Right ventricle myocardium superior (tissue), 1 donor: ENCODE data around the gene CST4. TPM values are rescaled to one million over a fixed set of nuclear protein-coding genes. Genes with fewer than 3 reads are reported as not detected.
"Not testable (repeated sequence)": the region's sequence is repeated elsewhere in the genome, so short reads cannot be mapped to it uniquely, and the experiment has no call there.

Source experiments
- ATAC-seq: fragments of 200-7000 bp; cut with Tn5 transposase; one replicate; pipeline ENCODE4 v1.9.1; 2020; ENCODE audit warnings: mild to moderate bottlenecking; ENCODE audit not compliant: poor library complexity
- DNase-seq: peaks from one replicate; pipeline ENCODE4 v3.0.0-alpha.2; 2020
- intact Hi-C: fragments of 100-400 bp; cut with DNase I; formaldehyde crosslinking; loops from one replicate; pipeline ENCODE4 v1.11.2; 2022
- total RNA-seq: library from RNA; stranded (reverse); fragmentation: NEBNext Ultra II Directional; extraction: Animal tissue kit (Norgen Biotek cat#: 25700); gene quantifications from one replicate; pipeline ENCODE4 v1.2.1, GENCODE V29; 2021
- donor health status: DM: no; HTN: yes; CAD: no; lungs with severe emphysema.

The CST4 gene
- total RNA-seq, 1 donor from 2014 or later = not detected

- intact Hi-C loops = no loop called here
- ATAC-seq = no peak
- no peak for DNase-seq
Measured at GRCh38 chr20:23667666-23668065, 21.2 kb downstream of the CST4 start.

GRCh38 chr20:23666698-23667097 is 22.1 kb downstream of the CST4 start:
- intact Hi-C loops = no loop called here
- ATAC-seq (peak; percentile 59), DNase-seq (no peak)

- intact Hi-C loops = no loop called here
- no peak for DNase-seq
- ATAC-seq = peak; percentile 12
Measured at GRCh38 chr20:23666189-23666588, 22.6 kb downstream of the CST4 start.

GRCh38 chr20:23664954-23665353 is 23.9 kb downstream of the CST4 start:
- DNase-seq (no peak), ATAC-seq (no peak)
- intact Hi-C loops = no loop called here

GRCh38 chr20:23664046-23664445 is 24.8 kb downstream of the CST4 start:
- DNase-seq, intact Hi-C loops, ATAC-seq: not testable (repeated sequence)

- ATAC-seq = no peak
- intact Hi-C loops = no loop called here
- no peak for DNase-seq
Measured at GRCh38 chr20:23663180-23663579, 25.7 kb downstream of the CST4 start.

GRCh38 chr20:23662276-23662870 is 26.5 kb downstream of the CST4 start:
- DNase-seq = no peak
- intact Hi-C loops = no loop called here
- ATAC-seq = no peak

GRCh38 chr20:23661002-23661429 is 27.8 kb downstream of the CST4 start:
- no peak for DNase-seq
- ATAC-seq = no peak
- intact Hi-C loops = no loop called here

GRCh38 chr20:23659989-23660837 is 28.6 kb downstream of the CST4 start:
- intact Hi-C loops = no loop called here
- ATAC-seq = peak; percentile 77
- DNase-seq = no peak

- ATAC-seq, intact Hi-C loops, DNase-seq: not testable (repeated sequence)
Measured at GRCh38 chr20:23659610-23659988, 29.2 kb downstream of the CST4 start.

- DNase-seq = no peak
- intact Hi-C loops = no loop called here
- ATAC-seq = no peak
Measured at GRCh38 chr20:23658989-23659609, 29.7 kb downstream of the CST4 start.

- intact Hi-C loops = no loop called here
- DNase-seq = no peak
- ATAC-seq = no peak
Measured at GRCh38 chr20:23658336-23658735, 30.5 kb downstream of the CST4 start.

GRCh38 chr20:23657202-23657601 is 31.6 kb downstream of the CST4 start:
- ATAC-seq (no peak), DNase-seq (no peak)
- intact Hi-C loops = no loop called here

- ATAC-seq (peak; percentile 45), DNase-seq (peak; percentile 61)
- intact Hi-C loops = no loop called here
Measured at GRCh38 chr20:23656372-23656771, 32.5 kb downstream of the CST4 start.

- DNase-seq = peak; percentile 86
- intact Hi-C loops = no loop called here
- peak; percentile 80 for ATAC-seq
Measured at GRCh38 chr20:23655491-23656211, 33.2 kb downstream of the CST4 start.

GRCh38 chr20:23654717-23655116 is 34.1 kb downstream of the CST4 start:
- ATAC-seq = no peak
- intact Hi-C loops = no loop called here
- no peak for DNase-seq

- DNase-seq = no peak
- ATAC-seq = no peak
- intact Hi-C loops = no loop called here
Measured at GRCh38 chr20:23654000-23654399, 34.8 kb downstream of the CST4 start.

GRCh38 chr20:23653400-23653938 is 35.4 kb downstream of the CST4 start:
- ATAC-seq = no peak
- DNase-seq = no peak
- intact Hi-C loops = no loop called here

GRCh38 chr20:23652926-23653325 is 35.9 kb downstream of the CST4 start:
- intact Hi-C loops = no loop called here
- DNase-seq = no peak
- ATAC-seq = no peak
